Nephron (organoid): Measurements from ENCODE around the gene CELF5.

Experiments
- H3K27ac Mint-ChIP-seq, 3 experiments: 2 replicates each; pipeline ENCODE4 v1.8.0; 2020; ENCODE audit warnings: mixed read lengths in 3 of 3, mild to moderate bottlenecking in 2 of 3, moderate library complexity in 1 of 3
- H3K27me3 Mint-ChIP-seq: 2 replicates; pipeline ENCODE4 v1.8.0; 2021; ENCODE audit warnings: low read depth, mild to moderate bottlenecking, moderate library complexity, mixed read lengths
- H3K36me3 Mint-ChIP-seq: 2 replicates; pipeline ENCODE4 v1.8.0; 2020; ENCODE audit warnings: low read depth, mixed read lengths
- H3K4me1 Mint-ChIP-seq: 2 replicates; pipeline ENCODE4 v1.8.0; 2020; ENCODE audit warnings: mixed read lengths
- H3K4me3 Mint-ChIP-seq, 3 experiments: 2 replicates each; pipeline ENCODE4 v1.8.0; 2020; ENCODE audit warnings: mild to moderate bottlenecking in 3 of 3, mixed read lengths in 3 of 3, moderate library complexity in 2 of 3
- H3K9me3 Mint-ChIP-seq: 2 replicates; pipeline ENCODE4 v1.8.0; 2020; ENCODE audit warnings: mixed read lengths
- CTCF ChIP-seq, 3 experiments: fragments of 200-600 bp; sonication (generic); IDR thresholded peaks; one replicate each; pipeline ENCODE4 v1.5.0; 2021; ENCODE audit warnings: antibody characterized with exemption in 3 of 3; ENCODE audit not compliant: unreplicated experiment in 3 of 3

The CELF5 gene

GRCh38 chr19:3194106-3195087 is 30.1 kb upstream of the CELF5 start:
- Mint-ChIP-seq H3K36me3 (peaks cover 13% of the 10 kb centered on the region), H3K9me3 (no peaks in the 10 kb centered on the region), H3K27ac (no peak overlapping the region), H3K4me1 (no peaks in the 10 kb centered on the region), H3K27me3 (no peaks in the 10 kb centered on the region), H3K4me3 (no peak overlapping the region)
- TF ChIP-seq CTCF (IDR thresholded peaks at IDR 0.05; ENCODE audit: unreplicated experiment in 3 of 3) = no peak

- Mint-ChIP-seq H3K27me3 (no peaks in the 10 kb centered on the region), H3K27ac (no peak overlapping the region), H3K4me3 (no peak overlapping the region), H3K4me1 (no peaks in the 10 kb centered on the region), H3K36me3 (peaks cover 13% of the 10 kb centered on the region), H3K9me3 (no peaks in the 10 kb centered on the region)
- TF ChIP-seq CTCF (IDR thresholded peaks at IDR 0.05; ENCODE audit: unreplicated experiment in 3 of 3) = no peak
These were observed 28.2 kb upstream of the CELF5 start for GRCh38 chr19:3196064-3196932.

GRCh38 chr19:3196933-3197205 is 27.6 kb upstream of the CELF5 start:
- Mint-ChIP-seq H3K4me3 (no peak overlapping the region), H3K4me1 (no peaks in the 10 kb centered on the region), H3K27me3 (no peaks in the 10 kb centered on the region), H3K9me3 (no peaks in the 10 kb centered on the region), H3K36me3 (peaks cover 13% of the 10 kb centered on the region), H3K27ac (no peak overlapping the region)
- no peak for TF ChIP-seq CTCF (IDR thresholded peaks at IDR 0.05; ENCODE audit: unreplicated experiment in 3 of 3)

- no peak for TF ChIP-seq CTCF (IDR thresholded peaks at IDR 0.05; ENCODE audit: unreplicated experiment in 3 of 3)
- Mint-ChIP-seq H3K4me1 (no peaks in the 10 kb centered on the region), H3K27ac (no peak overlapping the region), H3K9me3 (no peaks in the 10 kb centered on the region), H3K27me3 (no peaks in the 10 kb centered on the region), H3K4me3 (no peak overlapping the region), H3K36me3 (peaks cover 7% of the 10 kb centered on the region)
These were observed 25.4 kb upstream of the CELF5 start for GRCh38 chr19:3198901-3199700.

GRCh38 chr19:3201072-3201700 is 23.3 kb upstream of the CELF5 start:
- no peak overlapping the region for H3K4me3 Mint-ChIP-seq
- TF ChIP-seq CTCF (IDR thresholded peaks at IDR 0.05; ENCODE audit: unreplicated experiment in 3 of 3) = no peak
- no peak overlapping the region for H3K27ac Mint-ChIP-seq
- H3K4me1 Mint-ChIP-seq = no peaks in the 10 kb centered on the region
- H3K9me3 Mint-ChIP-seq = no peaks in the 10 kb centered on the region
- no peaks in the 10 kb centered on the region for H3K36me3 Mint-ChIP-seq
- H3K27me3 Mint-ChIP-seq = no peaks in the 10 kb centered on the region
